Thymus (tissue), 11 donors: ENCODE results near the gene ZDHHC7. TPM values are rescaled to one million over a fixed set of nuclear protein-coding genes. Genes with fewer than 3 reads are reported as not detected.

ENCODE experiments used
- DNase-seq, 9 donors: peaks; one replicate each; pipeline ENCODE4 v3.0.0-alpha.2; 2013; ENCODE audit warnings: low spot score in 9 of 9, low read depth in 6 of 9, missing footprints in 1 of 9
- H3K27ac ChIP-seq, 2 donors: one replicate each; pipeline ENCODE4 v1.5.1; 2013; ENCODE audit warnings: control low read depth in 1 of 2, low read depth in 1 of 2, low read length in 1 of 2, mild to moderate bottlenecking in 1 of 2, moderate library complexity in 1 of 2
- H3K27me3 ChIP-seq, 2 donors: one replicate each; pipeline ENCODE4 v1.5.1; 2013; ENCODE audit warnings: low read length in 1 of 2; ENCODE audit not compliant: control insufficient read depth in 2 of 2, insufficient read depth in 1 of 2
- H3K36me3 ChIP-seq, 2 donors: one replicate each; pipeline ENCODE4 v1.5.1; 2013; ENCODE audit warnings: low read length in 1 of 2, mild to moderate bottlenecking in 1 of 2, moderate library complexity in 1 of 2; ENCODE audit not compliant: control insufficient read depth in 2 of 2, insufficient read depth in 2 of 2
- H3K4me1 ChIP-seq, 2 donors: one replicate each; pipeline ENCODE4 v1.5.1; 2013; ENCODE audit warnings: low read length in 2 of 2; ENCODE audit not compliant: control insufficient read depth in 2 of 2, insufficient read depth in 2 of 2
- H3K4me3 ChIP-seq, 2 donors: one replicate each; pipeline ENCODE4 v1.5.1; 2013; ENCODE audit warnings: low read length in 2 of 2, control low read depth in 1 of 2, mild to moderate bottlenecking in 1 of 2
- H3K9me3 ChIP-seq, 2 donors: one replicate each; pipeline ENCODE4 v1.5.1; 2013; ENCODE audit warnings: low read length in 1 of 2, mild to moderate bottlenecking in 1 of 2; ENCODE audit not compliant: control insufficient read depth in 2 of 2, insufficient read depth in 1 of 2
- WGBS: extraction: QIAGEN DNeasy Blood & Tissue Kit; methylation state at CpG from one replicate; pipeline ENCODE4 v1.1.7; 2013; 5-methylcytosine and 5-hydroxymethylcytosine counted together
- polyA plus RNA-seq: library from polyadenylated mRNA; stranded (reverse); fragments of 200-250 nt; gene quantifications from one replicate; pipeline ENCODE4 v1.2.3, GENCODE V29; 2013
- total RNA-seq: library from RNA; stranded (reverse); fragments of 120-200 nt; gene quantifications from one replicate; pipeline ENCODE4 v1.2.4, GENCODE V29; 2013
- donor health status: healthy.

Gene ZDHHC7
- total and polyA plus RNA-seq, 2 donors = 19.0 to 24.6 TPM

DNA sequence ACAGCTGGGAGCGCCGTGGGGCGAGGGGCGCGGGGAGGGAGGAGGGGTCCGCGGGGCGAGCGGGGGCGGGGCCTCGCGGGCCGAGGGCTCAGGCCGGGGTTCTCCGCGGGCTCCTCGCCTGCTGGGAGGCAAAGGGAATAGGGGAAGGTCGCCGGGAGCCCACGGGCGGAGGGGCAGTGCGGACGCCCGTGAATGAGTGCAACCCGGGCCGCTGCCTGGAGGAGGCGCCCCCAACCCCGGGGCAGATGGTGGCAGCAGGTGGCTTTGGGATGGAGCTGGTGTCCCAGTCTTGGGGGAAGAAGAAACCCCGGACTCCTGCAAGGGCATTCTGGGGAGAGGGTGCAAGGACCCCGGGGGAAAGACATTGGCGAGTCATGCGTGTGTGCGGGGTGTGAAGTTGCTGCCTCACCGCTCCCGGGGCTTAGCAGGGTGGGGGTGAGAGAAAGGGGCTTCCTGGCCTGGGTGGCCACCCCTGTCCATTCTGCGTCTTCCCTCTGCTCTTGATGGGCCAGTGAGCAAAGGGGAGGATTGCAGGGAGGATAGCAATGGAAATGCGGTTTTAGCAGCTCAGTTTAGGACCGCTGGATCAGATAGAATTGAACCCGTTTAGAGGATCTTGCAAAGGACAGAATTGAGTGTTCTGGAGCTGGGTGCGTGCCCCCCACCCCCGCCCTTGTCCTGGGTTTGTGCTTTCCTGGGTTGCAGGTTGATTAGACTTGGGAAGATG lies 16.8 kb upstream of the ZDHHC7 start:
- Histone ChIP-seq H3K27me3 (peaks cover 10 to 25% of the 10 kb centered on the region in 2 donors), H3K27ac (peak overlapping the region in 1 of 2 donors; percentile 71), H3K9me3 (no peaks in the 10 kb centered on the region), H3K4me3 (peak overlapping the region; percentile 53 to 84), H3K4me1 (peaks cover 4 to 26% of the 10 kb centered on the region in 2 donors), H3K36me3 (no peaks in the 10 kb centered on the region)
- DNase-seq = no peak
- WGBS = 4% methylated on average over 41 of the region's 41 CpGs

DNA sequence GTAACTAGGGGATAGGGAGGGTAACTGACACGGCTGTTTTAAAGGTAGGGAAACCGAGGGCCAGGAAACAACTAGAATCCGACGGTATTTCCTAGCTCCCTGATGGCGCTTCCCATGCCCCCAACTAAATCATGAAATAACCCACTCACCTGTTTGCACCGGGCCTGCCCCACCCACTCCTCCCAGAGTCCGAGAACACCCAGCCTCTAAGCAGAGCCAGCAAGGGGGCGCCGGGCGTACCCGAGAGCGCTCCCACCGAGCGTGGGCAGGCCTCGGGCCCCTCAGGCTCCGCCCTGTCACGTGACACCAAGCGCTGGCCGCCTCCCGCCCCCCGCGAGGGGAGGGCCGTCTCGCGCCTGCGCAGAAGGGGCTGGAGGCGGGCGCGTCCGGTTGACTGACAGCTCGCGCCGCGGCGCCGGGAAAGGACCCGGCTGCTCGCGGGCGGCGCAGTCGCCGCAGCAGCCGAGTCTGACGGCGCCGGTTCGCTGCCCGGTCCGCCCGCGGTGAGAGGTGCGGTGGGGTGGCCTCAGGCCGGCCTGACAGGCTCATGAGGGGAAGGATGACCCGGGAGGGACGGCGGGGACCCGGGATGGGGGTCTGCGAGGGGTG lies 16.1 kb upstream of the ZDHHC7 start, which contains the start of gene KIAA0513:
Gene KIAA0513 (plus strand): TSS at position 447 of the 609 bp plus-strand sequence. CDS start 39,277 bp downstream, outside the sequence.
- Histone ChIP-seq H3K4me1 (peaks cover 4 to 26% of the 10 kb centered on the region in 2 donors), H3K36me3 (no peaks in the 10 kb centered on the region), H3K4me3 (peak within 1 kb of the TSS; percentile 65 to 84), H3K27me3 (peaks cover 10 to 25% of the 10 kb centered on the region in 2 donors), H3K9me3 (no peaks in the 10 kb centered on the region), H3K27ac (peak within 1 kb of the TSS; percentile 72 to 83)
- under 1% methylated on average over 59 of the region's 59 CpGs for WGBS
- DNase-seq = peak; percentile 80 to 98 (median 96)

DNA sequence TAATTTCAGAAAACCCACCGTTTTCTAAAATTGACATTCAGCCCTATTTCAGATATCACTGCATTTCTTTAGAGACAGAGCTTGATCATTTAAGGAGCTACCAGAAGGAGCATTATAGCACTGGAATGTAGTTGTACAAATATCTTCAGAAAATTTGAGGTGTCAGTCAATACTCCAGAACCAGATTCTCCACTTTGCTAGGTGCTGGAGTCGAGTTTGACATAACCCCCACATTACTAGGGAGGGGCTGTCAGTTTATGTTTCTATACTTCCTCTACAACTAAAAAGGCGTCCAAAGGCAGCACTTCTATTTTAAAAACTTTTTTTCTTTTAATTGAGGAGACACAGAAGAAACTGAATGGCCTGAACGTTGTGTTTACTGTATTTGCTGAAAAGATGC lies 15.4 kb upstream of the ZDHHC7 start:
- no peak for DNase-seq
- WGBS = 47% methylated on average over 4 of the region's 4 CpGs
- Histone ChIP-seq H3K4me3 (peak overlapping the region; percentile 65 to 84), H3K9me3 (no peaks in the 10 kb centered on the region), H3K27me3 (peaks cover 10 to 25% of the 10 kb centered on the region in 2 donors), H3K27ac (no peak overlapping the region), H3K4me1 (peaks cover 4 to 26% of the 10 kb centered on the region in 2 donors), H3K36me3 (no peaks in the 10 kb centered on the region)

DNA sequence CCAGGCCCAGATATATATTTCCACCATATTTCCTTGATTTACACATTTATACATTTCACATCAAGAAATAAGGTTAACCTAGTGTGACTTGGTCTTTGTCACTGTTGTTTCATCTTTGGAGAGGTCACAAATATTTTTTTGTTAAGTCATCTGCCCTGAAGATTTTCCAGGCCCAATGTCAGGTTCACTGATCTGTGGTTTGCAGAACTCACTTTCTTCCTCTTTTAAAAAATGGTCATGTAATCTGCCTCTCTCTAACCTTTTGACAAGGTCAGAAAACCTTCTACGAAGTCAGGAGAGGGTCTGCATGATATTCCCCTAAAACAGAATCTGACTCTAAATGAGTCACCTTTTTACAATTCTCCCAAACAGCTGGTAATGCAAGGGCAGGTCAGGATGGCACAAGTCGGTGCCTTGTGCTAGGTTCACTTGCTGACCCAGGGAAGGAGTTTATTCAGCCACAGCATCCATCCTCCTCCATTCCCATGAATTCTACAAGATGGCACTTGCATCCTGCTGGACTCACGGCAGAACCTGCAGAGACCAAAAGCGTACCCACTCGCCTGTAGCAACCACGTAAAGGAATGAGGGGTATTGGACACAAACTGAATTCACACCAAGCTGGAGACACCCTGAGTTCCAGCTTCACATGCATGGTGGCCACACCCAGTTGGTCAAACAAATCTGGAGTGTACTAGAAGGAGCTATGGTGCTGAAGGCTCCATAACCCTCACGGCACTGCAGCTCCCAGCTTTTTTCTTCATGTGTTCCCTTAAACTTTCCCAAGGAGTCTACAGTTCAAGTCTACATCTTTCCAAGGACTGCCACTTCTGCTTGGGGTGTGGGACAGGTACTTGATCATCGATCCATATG lies 14.7 kb upstream of the ZDHHC7 start:
- Histone ChIP-seq H3K36me3 (no peaks in the 10 kb centered on the region), H3K4me1 (peaks cover 4 to 26% of the 10 kb centered on the region in 2 donors), H3K9me3 (no peaks in the 10 kb centered on the region), H3K27ac (no peak overlapping the region), H3K4me3 (no peak overlapping the region), H3K27me3 (peaks cover 10 to 25% of the 10 kb centered on the region in 2 donors)
- DNase-seq = no peak
- WGBS = 80% methylated on average over 8 of the region's 8 CpGs

DNA sequence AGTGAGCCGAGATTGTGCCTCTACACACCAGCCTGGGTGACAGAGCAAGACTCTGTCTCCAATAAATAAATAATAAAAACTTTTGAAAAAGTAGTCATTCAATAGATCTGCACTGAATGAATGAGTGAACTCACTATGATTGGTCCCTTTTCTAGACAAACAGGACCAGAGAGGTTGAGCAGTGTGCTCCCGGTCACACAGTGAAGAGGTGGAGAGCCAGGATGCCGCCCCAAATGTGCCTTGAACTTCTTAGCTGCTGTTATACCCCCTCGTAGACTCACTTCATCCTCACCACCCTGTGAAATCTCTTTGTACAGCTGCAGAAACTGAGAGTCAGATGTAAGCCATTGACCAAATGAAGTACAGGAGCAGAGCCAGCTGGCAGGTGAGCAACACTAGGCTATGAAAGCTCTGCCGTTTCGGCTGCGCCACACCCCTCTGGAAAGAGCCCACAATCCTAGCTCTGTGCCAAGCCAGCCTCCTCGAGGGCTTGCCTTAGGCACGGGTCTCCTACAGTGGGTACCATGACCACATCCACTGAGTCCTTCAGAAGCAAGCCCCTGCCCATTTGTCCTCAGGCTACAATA lies 8.4 kb upstream of the ZDHHC7 start:
- H3K27ac ChIP-seq = no peak overlapping the region
- no peaks in the 10 kb centered on the region for H3K36me3 ChIP-seq
- H3K4me3 ChIP-seq = no peak overlapping the region
- no peak for DNase-seq
- no peaks in the 10 kb centered on the region for H3K9me3 ChIP-seq
- peaks cover 0 to 4% of the 10 kb centered on the region in 2 donors for H3K4me1 ChIP-seq
- WGBS = 91% methylated on average over 9 of the region's 9 CpGs
- H3K27me3 ChIP-seq = no peaks in the 10 kb centered on the region

DNA sequence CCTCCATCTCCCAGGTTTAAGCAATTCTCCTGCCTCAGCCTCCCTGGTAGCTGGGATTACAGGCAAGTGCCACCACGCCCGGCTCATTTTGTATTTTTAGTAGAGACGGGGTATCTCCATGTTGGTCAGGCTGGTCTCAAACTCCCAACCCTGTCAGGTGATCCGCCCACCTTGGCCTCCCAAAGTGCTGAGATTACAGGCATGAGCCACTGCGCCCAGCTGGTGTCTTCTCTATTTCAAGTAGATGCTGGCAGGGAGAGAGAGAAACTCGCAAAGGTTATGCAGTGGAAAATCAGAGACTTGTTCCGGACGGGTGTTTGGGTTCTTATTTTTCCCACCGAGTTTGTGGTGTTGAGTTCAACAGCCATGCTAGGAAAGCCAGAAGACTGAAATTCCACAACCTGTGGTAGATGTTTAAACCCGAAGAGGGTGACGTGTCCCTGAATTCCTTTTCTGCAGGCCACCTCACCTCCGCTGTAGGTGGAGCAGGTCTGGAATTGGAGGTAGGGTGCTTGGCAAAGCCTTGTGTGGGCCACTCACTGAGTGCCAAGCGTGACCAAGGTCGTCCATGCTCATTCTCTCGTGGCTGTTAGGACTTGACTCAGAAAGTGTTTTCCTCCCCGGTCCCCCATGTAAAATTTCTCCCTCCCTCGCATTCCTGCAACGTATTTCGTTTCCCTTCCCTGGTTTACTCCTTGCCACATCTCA lies 7.3 kb upstream of the ZDHHC7 start:
- Histone ChIP-seq H3K27ac (peak overlapping the region in 1 of 2 donors; percentile 13), H3K4me1 (peaks cover 0 to 4% of the 10 kb centered on the region in 2 donors), H3K27me3 (no peaks in the 10 kb centered on the region), H3K9me3 (no peaks in the 10 kb centered on the region), H3K36me3 (no peaks in the 10 kb centered on the region), H3K4me3 (no peak overlapping the region)
- DNase-seq = no peak
- WGBS = 95% methylated on average over 19 of the region's 19 CpGs

DNA sequence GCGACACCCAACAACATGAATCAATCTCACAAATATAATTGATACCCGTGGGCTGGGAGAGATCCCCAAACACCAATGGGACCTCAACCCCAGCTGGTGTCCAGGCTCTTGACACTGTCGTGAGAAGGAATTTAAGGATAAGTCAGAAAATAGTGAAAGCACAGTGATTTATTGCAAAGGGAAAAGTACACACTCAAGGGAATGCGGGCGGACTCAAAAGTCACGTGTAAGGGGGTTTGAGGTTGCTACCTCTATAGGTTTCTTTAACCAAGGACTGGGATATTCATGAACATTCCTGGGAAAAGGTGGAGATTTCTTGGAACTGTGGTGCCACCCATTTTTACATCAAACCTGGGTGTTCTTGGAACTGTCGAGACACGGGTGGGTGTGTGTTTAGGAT lies 6.3 kb upstream of the ZDHHC7 start:
- 93% methylated on average over 8 of the region's 8 CpGs for WGBS
- no peaks in the 10 kb centered on the region for H3K9me3 ChIP-seq
- no peaks in the 10 kb centered on the region for H3K27me3 ChIP-seq
- peaks cover 0 to 4% of the 10 kb centered on the region in 2 donors for H3K4me1 ChIP-seq
- H3K27ac ChIP-seq = no peak overlapping the region
- DNase-seq = no peak
- H3K36me3 ChIP-seq = no peaks in the 10 kb centered on the region
- no peak overlapping the region for H3K4me3 ChIP-seq

DNA sequence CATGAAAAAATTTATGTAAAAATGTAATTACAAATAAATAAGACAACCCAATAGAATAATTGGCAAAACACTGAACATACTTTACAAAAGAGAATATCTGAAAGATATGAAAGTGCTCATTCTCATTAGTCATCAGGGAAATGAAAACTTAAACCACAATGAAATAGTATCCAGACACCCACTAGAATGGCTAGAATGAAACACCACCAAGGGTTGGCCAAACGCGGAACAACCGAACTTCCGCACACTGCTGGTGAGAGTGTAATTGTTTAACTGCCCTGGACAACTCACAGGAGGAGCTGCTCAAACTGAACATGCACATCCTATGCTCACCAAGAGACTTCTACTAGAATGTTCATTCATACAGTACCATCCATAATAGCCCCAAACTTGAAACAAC lies 5.8 kb upstream of the ZDHHC7 start:
- 23% methylated on average over 4 of the region's 4 CpGs for WGBS
- Histone ChIP-seq H3K27me3 (no peaks in the 10 kb centered on the region), H3K4me3 (no peak overlapping the region), H3K4me1 (peaks cover 0 to 4% of the 10 kb centered on the region in 2 donors), H3K27ac (no peak overlapping the region), H3K36me3 (no peaks in the 10 kb centered on the region), H3K9me3 (no peaks in the 10 kb centered on the region)
- DNase-seq = no peak
